Inferior parietal cortex (tissue), 1 donor: Measurements from ENCODE around the gene ZNF780B.

Source experiments
- DNase-seq: peaks from one replicate; pipeline ENCODE4 v3.0.0-alpha.2; 2016; ENCODE audit errors: extremely low spot score

ZNF780B gene

DNA sequence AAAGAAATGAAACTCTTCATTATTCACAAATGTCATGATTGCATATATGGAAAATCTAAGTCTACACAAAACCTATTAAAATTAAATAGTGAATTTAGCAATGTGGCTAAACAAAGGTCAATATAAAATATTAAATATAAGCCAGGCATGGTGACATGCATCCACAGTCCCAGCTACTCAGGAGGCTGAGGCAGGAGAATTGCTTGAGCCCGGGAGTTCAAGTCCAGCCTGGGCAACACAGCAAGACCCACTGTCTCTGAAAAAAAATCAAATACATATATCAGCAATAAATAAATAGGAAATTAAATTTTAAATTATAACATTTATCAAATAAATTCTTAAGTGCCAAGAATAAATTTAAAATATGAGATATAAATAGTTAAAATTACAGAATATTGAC lies 73.1 kb downstream of the ZNF780B start:
- no peak for DNase-seq
